IMR-90 (cell line): Measurements from ENCODE around the gene OBP2A.

Source experiments
- CEBPB ChIP-seq: IDR thresholded peaks from 2 replicates; pipeline ENCODE4 v1.6.1; 2012; ENCODE audit warnings: low read depth, low read length, improper control_type of control experiment
- CHD1 ChIP-seq: IDR thresholded peaks from 2 replicates; pipeline ENCODE4 v1.6.1; 2012; ENCODE audit warnings: low read depth, low read length, improper control_type of control experiment
- CTCF ChIP-seq: conservative IDR thresholded peaks from 2 replicates; pipeline ENCODE4 v1.5.1; 2012; ENCODE audit warnings: mild to moderate bottlenecking, low read depth, low read length, improper control_type of control experiment
- POLR2A ChIP-seq: IDR thresholded peaks from 2 replicates; pipeline ENCODE4 v1.6.1; 2012; ENCODE audit warnings: mild to moderate bottlenecking, low read depth, low read length
- RAD21 ChIP-seq: IDR thresholded peaks from 2 replicates; pipeline ENCODE4 v1.6.1; 2012; ENCODE audit warnings: low read length, improper control_type of control experiment
- RFX5 ChIP-seq: IDR thresholded peaks from 2 replicates; pipeline ENCODE4 v1.8.0; 2012; ENCODE audit warnings: low read depth, mild to moderate bottlenecking, low read length, moderate library complexity
- SMC3 ChIP-seq: fragments of 150-350 bp; IDR thresholded peaks from 2 replicates; pipeline ENCODE4 v1.6.1; 2016; ENCODE audit warnings: low read depth, mild to moderate bottlenecking, antibody characterized with exemption, low read length, moderate library complexity

- TF ChIP-seq CTCF (no peak), RAD21 (no peak), POLR2A (no peak), RFX5 (no peak), CHD1 (no peak), SMC3 (no peak), CEBPB (no peak)
These were observed 34.9 kb downstream of the OBP2A start for GRCh38 chr9:135580664-135581380.
